ENCODE measurements around the gene USP12.

- no peak for TF ChIP-seq EZH2 (IDR thresholded peaks at IDR 0.05; ENCODE audit: insufficient read depth, low read length)
- no peak for TF ChIP-seq CTCF (IDR thresholded peaks at IDR 0.05; ENCODE audit: insufficient read depth, low read depth, low read length)
These were observed 116.9 kb downstream of the USP12 start for GRCh38 chr13:27054760-27055159.

Measured in astrocyte (in vitro differentiated cells and primary cell).